NCI-H1417 treated with DMSO at 0.1 percent for 48 hours (cell line): ENCODE data around the gene RABGAP1L.

ENCODE experiments used
- DNase-seq: peaks from one replicate; lab custom pipeline; 2025; lab: John Stamatoyannopoulos, UW

The RABGAP1L gene

DNA sequence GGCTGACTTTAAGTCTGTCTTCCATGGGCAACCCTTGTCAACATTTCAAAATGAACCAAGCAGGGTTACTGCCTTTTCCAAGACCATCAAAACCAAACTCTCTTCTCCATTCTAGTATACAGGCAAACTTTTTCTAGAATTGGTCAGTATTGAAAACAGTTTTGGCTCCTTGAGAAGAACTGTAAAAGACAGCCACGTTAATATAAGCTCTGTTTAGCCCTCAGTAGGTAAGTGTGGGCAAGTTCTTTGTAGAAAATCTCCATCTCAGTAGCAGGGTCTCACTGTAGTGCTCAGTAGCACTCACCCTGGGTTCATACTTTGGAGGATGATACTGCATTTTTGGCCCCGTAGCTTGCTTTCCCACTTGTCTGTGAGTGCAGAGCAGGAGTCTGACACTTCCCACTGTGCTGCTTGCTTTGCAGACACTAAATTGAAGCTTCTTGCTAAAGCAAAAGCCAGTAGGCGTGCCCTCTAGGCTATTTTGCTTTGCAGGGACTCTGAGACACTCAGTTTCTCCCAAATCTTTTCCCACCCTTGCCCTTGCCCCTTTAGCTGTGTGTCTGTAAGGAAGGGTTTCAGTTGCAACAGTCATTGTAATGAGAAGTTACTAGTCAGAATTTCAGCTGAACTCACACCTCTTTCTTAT, 806.2 kb downstream of the RABGAP1L start:
- DNase-seq, result no peak

- DNase-seq, result no peak
Observed at GRCh38 chr1:174966008-174966572, 806.8 kb downstream of the RABGAP1L start.

GRCh38 chr1:174967845-174968705, 808.8 kb downstream of the RABGAP1L start:
- no peak for DNase-seq

GRCh38 chr1:174968750-174969244, 809.5 kb downstream of the RABGAP1L start:
- DNase-seq, result no peak

GRCh38 chr1:174969977-174970376, 810.7 kb downstream of the RABGAP1L start:
- no peak for DNase-seq

DNA sequence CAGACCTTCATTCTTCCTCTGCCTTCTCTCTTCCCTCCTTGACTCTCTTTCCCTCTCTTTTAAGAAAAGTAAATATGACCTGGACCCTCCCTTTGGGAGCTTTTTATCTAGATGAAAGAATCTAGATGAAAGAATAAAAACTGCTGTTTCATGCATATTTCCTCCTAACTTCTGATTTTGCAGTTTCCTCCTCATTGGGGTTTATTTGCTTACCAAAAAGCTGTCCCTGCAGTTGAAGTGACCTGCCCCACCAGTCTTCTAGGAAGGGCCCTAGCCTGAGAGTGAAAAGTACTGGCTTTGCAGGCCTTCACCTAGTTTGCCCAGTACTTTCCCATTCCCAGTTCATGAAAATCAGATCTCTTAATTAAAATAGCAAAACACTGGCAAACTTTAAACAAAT, 812.1 kb downstream of the RABGAP1L start:
- no peak for DNase-seq

DNA sequence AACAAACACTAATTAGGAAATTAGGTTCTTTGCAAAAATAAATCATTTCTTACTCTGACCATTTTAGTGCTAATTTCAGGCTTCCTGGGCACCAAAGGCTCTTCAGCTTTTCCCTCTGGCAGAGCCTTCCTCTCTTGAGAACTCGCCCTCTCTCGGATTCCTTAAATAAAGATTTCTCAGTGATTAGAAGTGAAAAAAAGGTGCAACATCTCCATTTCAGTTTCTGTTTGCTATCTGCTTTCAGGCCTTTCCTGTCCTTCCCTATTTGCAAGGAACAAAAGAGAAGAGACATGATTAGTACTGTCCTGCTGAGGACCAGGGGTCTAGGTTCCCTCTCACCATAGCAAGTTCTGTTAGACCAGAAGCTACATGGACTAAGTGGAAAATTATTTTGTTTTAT, 812.6 kb downstream of the RABGAP1L start:
- no peak for DNase-seq

DNA sequence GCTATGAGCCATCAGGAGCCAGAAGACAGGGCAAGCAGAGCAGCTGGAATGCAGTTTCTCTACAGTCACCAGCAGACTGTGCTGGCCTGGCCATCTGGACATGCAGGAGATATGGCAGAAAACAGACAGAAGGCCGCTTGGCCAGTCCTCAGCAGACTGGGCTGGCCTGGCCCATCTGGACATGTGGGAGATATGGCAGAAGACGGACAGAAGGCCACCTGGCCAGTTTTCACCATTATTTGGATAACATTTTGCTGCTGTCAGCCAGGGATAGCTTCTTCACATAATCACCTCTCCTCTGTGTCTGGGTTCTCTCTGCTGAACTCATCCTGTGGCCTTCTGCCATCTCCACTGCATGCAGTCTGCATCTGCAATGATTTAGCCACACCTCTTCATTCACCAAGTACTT, 815.4 kb downstream of the RABGAP1L start:
- no peak for DNase-seq

GRCh38 chr1:174975764-174976163, 816.4 kb downstream of the RABGAP1L start:
- DNase-seq, result no peak

DNA sequence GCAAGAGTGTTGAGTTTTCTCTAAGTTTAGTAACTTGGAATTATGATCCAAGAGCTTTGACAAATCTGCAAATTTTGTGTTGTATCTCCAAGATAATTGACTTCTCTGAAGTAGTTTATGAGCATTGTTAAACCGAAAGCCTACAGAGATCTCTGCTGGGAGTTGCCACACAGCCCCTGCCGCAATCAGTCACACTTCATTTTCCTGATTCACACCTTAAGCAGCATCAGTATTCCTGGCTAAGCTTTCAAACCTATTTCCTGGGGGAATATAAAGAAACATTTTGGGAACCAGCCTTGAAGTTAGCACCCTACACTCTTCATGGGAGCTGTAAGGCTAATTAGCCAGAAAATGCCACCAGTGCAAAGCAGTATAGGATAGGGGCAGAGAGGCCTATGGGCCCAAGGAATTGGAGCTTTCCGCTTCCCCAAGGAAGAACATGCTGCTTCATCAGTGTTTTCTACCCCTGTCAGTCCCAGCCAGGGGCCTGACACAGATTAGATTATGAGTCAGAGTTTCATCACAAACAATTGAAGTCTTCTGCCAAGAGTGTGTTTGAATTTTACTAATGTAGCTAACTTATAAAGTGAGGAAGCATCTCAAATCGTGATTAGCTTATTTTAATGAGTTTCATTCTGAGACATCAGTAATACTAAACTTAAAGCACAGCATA, 817.3 kb downstream of the RABGAP1L start:
- DNase-seq, result no peak

DNA sequence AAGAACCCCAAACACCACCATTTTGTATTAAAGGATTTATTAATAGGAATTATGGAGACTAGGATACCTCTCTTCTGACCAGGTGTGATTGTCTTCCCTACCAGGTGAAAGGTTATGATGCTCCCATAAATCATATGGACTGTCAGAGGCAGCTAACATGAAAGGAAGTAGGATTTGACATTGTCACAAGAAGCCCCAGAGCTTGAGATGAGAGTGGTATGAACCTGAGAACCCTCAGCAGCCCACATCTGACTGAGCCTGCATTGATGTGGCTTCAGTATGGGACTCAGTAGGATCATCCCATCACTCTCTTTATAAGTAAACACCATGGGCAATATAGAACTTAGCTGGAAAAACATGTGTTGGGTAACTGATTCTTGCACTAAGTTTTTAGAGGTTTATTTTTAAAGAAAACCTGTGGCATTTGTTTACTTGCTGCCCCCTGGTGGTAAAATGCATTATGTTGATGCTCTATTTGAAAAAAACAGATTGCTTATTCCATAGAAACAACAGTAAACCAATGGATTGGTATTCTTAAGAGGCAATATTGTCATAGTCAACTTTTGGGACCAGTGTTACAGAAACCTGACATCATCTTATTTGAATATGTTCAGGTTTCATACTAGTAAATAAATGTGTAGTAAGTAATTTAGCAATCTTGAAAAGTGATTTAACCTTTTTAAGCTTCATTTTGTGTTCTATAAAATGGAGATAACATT, 823.8 kb downstream of the RABGAP1L start:
- no peak for DNase-seq

GRCh38 chr1:174984952-174985351, 825.6 kb downstream of the RABGAP1L start:
- no peak for DNase-seq

GRCh38 chr1:174988539-174988938, 829.2 kb downstream of the RABGAP1L start:
- DNase-seq, result no peak

DNA sequence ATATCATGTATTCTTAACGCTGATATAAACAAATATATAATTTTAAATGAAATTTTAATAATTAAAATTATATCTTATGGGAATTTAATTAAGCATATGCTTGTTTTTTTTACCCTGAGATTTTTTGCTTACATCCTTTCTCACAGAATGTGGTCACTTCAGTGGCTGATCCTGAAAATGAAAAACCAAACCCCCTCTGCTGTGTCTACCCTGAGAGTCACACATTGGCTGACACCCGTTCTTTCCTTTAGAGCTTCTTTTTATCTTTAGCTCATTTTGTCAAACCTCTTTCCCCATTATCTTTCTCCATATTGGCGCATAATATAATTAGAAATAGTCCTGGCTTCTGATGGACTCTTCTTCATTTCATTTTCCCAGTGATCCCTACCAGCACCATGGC, 829.7 kb downstream of the RABGAP1L start:
- no peak for DNase-seq

DNA sequence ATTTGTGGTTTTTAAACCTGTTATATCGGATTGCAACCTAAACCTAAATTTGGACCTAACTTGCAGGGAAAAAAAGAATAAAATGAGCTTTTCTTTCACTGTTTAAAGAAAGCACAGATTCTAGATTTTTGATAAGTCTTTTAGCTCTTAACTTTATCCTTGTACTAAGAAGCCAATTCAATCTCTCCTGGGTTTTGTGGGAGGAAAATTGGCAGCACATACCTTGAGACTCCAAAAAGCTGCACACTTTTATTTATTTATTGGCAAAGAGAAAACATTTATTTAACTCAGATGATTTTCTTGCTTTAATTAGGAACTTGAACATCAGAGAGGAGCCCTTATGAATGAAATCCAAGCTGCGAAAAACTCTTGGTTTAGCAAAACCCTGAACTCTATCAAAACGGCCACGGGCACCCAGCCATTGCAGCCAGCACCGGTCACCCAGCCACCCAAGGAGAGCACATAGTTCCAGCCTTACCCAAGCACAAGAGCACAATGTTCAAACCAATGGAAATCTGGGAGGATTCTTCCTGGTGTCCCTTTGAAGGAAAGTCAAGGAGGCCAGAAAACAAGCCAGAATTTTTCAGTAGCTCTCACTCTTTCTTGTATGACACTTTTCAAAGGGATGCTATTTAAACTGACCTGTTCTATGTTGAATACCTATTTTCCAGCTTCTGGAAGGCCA, 830.4 kb downstream of the RABGAP1L start:
- DNase-seq, result no peak

GRCh38 chr1:174990382-174990999, 831.2 kb downstream of the RABGAP1L start:
- DNase-seq, result no peak

GRCh38 chr1:174991473-174991872, 832.2 kb downstream of the RABGAP1L start:
- no peak for DNase-seq

- no peak for DNase-seq
Observed at GRCh38 chr1:174995121-174995520, 835.8 kb downstream of the RABGAP1L start.

- no peak for DNase-seq
Observed at GRCh38 chr1:174995916-174996315, 836.6 kb downstream of the RABGAP1L start.

DNA sequence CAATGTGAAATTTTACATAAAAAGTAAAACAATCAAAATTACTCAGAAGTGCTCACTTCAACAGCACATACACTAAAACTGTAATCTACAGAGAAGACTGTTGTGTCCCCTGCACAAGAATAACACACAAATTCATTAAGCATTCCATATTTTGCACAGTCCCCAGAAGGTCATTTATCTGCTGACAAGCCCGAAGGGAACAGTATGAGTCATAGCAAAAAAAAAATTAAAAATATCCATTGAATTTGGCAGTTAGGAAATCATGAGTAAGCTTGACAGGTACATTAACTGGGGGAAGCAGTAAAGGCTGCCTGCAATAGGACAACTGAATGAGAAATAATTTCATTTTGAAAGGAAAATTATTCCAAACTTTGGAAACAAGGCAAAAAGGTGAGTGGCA, 837.2 kb downstream of the RABGAP1L start:
- no peak for DNase-seq

GRCh38 chr1:174997041-174997440, 837.7 kb downstream of the RABGAP1L start:
- DNase-seq, result no peak
